Kidney capillary endothelial cell (primary cell): ENCODE data around the gene TPK1.
"Not testable (repeated sequence)": the region's sequence is repeated elsewhere in the genome, so short reads cannot be mapped to it uniquely, and the experiment has no call there.

Experiments used
- DNase-seq: peaks from one replicate; pipeline ENCODE4 v3.0.0-alpha.2; 2018; ENCODE audit warnings: low spot score

The TPK1 gene

DNA sequence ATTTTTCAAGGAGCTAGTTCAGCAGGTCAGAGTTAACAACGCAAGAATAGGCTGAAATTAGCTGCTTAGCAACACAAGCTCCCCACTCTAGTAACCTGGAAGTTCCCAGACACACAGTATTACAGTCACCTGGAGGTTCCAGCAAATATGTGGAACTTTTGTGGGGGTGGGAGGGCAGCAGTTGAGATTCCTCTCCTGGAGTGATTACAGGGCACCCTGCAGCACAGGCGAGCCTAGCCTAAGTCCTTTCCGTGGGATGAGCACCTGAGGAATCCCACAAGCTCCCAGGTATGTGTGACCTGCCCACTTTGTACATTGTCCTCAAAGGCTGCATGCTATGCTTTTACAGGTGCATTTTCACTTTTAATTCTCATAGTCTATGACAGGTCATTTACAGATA is 13.6 kb downstream of the TPK1 start:
- no peak for DNase-seq

GRCh38 chr7:144821067-144821466 is 14.8 kb downstream of the TPK1 start:
- no peak for DNase-seq

- no peak for DNase-seq
Measured at GRCh38 chr7:144820552-144820951, 15.3 kb downstream of the TPK1 start.

DNA sequence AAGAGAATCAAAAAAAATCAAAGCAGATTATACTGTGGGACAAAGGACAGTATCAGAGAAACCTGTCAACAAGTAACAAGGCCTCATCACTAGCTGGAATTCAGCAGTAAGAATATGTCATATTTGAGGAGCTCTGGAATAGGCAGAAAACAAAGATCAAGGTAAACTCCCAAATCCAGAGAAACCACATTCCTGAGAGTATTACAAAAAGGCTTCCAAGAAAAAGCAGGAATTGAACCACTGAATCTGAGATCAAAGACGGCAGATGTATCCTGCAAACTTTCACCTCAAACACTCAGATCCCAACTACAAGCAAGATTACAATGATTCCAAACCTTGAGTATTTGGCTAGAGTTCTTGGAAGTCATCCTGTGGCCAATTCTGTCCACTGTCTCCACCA is 16.3 kb downstream of the TPK1 start:
- no peak for DNase-seq

- DNase-seq, result no peak
Measured at GRCh38 chr7:144818511-144818910, 17.3 kb downstream of the TPK1 start.

DNA sequence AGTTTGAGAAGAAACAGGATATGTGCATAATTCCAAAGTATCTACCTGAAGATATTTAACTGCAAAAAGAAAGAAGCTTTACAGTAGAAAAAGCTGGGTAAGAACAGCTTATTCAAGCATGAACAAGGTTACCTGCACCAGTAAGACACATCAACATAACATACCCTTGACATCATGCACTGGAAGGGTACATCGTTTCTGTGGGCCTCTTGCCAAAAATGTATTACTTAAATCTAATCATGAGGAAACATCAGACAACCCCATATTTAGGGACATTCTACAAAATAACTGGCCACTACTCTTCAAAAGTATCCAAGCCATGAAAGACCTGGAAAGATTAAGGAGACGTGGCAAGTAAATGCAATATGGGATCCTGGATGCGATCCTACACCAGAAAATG is 18.9 kb downstream of the TPK1 start:
- no peak for DNase-seq

- no peak for DNase-seq
Measured at GRCh38 chr7:144814299-144814698, 21.6 kb downstream of the TPK1 start.

DNA sequence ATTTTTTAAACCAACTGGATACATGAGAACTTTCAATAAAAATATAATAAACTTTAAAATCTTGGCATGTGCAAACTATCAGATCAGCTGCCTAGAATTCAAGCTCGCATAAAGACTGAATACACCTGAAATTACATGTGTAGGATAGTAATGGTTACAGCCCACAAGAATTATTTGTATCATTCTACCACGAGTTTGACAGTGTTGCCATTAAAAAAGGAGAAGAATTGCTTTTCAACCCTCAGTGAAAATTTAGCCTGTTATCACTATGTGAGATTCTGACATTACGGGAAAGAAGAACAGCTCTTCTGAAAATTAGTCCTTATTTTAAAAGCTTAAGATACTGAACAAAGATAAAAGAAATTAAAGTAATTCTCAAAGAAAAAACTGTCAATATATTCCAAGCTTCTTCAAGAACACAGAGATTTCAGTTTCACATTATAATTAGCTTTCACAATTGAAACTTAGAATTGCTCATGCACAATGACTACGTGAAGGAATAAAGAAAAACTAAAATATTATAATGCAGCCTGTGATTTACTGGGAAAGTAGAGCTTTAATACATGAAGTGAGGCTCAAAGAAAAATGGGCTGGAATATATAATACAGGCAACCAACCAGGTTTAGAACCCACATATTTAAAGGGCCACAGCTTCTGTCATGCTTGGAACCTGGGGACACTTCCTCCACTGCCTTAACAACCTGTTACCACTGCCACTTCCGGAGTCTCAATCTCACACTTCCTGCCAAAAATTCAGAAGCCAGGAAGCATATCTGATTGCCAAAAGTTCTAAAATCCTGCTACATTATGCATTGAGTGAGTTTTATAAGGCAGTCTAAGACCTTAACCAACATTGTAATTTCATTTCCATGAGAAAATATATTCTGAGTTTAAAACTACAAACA is 23.2 kb downstream of the TPK1 start:
- DNase-seq, result no peak

- DNase-seq, result no peak
Measured at GRCh38 chr7:144805627-144806239, 30.1 kb downstream of the TPK1 start.

DNA sequence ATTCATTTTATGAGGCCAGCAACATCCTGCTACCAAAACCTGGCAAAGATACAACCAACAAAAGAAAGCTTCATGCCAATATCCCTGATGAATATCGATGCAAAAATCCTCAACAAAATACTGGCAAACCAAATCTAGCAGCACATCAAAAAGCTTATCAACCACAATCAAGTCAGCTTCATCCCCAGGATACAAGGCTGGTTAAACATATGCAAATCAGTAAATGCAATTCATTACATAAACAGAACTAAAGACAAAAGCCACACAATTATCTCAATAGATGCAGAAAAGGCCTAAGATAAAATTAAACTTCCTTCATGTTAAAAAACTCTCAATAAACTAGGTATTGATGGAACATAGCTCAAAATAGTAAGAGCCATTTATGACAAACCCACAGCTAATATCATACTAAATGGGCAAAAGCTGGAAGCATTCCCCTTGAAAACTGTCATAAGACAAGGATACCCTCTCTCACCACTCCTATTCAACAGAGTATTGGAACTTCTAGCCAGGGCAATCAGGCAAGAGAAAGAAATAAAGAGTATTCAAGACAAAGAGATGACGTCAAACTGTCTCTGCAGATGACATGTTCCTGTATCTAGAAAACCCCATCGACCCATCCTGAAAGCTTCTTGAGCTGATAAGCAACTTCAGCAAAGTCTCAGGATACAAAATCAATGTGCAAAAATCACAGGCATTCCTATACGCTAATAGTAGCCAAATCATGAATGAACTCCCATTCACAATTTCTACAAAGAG is 35.0 kb downstream of the TPK1 start:
- DNase-seq, result not testable (repeated sequence)

GRCh38 chr7:144796919-144797318 is 38.9 kb downstream of the TPK1 start:
- DNase-seq, result no peak

- no peak for DNase-seq
Measured at GRCh38 chr7:144792050-144792449, 43.8 kb downstream of the TPK1 start.

DNA sequence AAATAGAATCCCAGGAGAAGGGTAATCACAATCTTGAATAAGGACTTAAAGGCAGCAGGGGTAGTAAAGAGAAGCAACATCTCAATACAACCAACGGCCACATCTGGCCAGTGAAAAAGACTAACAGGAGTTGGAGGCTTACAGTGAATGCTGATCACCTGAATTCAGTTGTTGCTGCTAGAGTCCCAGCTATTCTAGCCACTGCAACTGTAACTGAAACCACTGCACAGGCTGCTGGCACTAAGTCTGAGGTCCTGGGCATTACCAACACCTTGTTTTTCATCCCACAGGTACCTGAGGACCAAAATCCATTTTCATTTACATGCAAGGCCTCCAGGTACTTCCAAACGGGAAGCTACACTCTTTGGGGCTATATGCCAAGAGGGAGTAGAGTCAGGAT is 44.4 kb downstream of the TPK1 start:
- no peak for DNase-seq

GRCh38 chr7:144787127-144787526 is 48.7 kb downstream of the TPK1 start:
- no peak for DNase-seq

DNA sequence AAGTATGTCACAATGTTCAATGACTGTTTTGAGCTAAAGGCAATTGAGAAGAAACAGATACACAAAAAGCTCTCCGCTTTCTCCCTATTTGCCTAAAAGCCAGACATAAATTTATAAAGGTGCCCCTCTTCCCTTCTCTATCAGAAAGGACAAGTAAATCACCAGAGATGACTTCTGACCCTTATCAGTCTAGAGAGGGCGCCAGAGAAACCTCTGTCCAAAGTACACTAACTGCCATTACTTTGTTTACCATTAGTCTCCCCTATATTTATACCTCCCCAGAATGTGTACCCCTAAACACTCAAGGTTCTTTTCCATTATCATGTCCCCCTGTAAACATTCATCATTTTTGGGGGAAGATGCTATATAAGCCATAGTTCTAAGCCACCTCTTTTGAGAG is 49.3 kb downstream of the TPK1 start:
- DNase-seq, result no peak

GRCh38 chr7:144786079-144786478 is 49.8 kb downstream of the TPK1 start:
- no peak for DNase-seq

- no peak for DNase-seq
Measured at GRCh38 chr7:144785521-144785920, 50.3 kb downstream of the TPK1 start.

GRCh38 chr7:144784943-144785342 is 50.9 kb downstream of the TPK1 start:
- DNase-seq, result peak; percentile 11

DNA sequence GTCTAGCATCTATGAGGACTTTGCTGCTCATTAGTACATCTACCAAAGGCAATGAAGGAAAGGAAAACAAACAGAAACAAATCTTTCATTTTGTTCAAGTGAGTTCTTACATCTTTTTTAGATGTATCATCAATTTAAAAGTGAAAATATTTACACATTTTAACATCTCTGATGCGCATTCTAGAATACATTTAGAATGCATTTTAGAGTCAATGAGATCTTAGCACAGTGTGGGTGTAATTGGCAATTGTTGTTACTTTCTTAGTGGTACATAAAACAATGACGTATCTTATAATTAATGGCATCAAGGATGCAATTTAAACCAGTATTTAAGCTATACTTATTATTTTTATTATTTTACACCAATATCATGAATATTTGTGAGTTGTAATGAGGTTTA is 51.4 kb downstream of the TPK1 start:
- no peak for DNase-seq

DNA sequence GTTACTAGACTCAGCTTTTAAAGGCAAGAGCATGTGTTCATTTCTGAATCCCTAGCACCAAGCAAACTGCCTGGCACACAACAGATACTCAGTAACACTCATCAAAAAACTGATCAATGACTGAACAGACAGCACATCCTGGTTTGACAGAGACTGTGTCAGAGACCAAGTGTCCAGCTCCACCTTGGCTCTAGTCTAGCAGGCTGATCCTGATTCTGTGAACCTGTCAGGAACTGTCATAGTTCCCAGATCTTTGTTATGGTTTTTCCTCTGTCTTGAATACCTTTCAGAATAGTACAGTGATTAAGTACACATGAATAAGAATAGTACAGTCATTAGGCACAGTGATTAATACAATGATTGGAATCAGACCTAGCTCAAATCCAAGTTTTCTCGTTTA is 53.0 kb downstream of the TPK1 start:
- DNase-seq, result no peak

- DNase-seq, result no peak
Measured at GRCh38 chr7:144780071-144780608, 55.7 kb downstream of the TPK1 start.

DNA sequence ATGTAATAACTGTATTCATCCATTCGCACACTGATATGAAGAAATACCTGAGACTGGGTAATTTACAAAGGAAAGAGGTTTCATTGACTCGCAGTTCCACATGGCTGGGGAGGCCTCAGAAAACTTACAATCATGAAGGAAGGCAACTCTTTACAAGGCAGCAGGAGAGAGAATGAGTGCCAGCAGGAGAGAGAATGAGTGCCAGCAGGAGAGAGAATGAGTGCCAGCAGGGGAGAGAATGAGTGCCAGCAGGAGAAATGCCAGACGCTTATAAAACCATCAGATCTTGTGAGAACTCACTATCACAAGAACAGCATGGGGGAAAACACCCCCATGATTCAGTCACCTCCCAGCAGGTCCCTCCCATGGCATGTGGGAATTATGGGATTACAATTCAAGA is 58.0 kb downstream of the TPK1 start:
- DNase-seq, result not testable (repeated sequence)
